Measurements from ENCODE around the gene RABGGTA.

The RABGGTA gene, protein sequence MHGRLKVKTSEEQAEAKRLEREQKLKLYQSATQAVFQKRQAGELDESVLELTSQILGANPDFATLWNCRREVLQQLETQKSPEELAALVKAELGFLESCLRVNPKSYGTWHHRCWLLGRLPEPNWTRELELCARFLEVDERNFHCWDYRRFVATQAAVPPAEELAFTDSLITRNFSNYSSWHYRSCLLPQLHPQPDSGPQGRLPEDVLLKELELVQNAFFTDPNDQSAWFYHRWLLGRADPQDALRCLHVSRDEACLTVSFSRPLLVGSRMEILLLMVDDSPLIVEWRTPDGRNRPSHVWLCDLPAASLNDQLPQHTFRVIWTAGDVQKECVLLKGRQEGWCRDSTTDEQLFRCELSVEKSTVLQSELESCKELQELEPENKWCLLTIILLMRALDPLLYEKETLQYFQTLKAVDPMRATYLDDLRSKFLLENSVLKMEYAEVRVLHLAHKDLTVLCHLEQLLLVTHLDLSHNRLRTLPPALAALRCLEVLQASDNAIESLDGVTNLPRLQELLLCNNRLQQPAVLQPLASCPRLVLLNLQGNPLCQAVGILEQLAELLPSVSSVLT

DNA sequence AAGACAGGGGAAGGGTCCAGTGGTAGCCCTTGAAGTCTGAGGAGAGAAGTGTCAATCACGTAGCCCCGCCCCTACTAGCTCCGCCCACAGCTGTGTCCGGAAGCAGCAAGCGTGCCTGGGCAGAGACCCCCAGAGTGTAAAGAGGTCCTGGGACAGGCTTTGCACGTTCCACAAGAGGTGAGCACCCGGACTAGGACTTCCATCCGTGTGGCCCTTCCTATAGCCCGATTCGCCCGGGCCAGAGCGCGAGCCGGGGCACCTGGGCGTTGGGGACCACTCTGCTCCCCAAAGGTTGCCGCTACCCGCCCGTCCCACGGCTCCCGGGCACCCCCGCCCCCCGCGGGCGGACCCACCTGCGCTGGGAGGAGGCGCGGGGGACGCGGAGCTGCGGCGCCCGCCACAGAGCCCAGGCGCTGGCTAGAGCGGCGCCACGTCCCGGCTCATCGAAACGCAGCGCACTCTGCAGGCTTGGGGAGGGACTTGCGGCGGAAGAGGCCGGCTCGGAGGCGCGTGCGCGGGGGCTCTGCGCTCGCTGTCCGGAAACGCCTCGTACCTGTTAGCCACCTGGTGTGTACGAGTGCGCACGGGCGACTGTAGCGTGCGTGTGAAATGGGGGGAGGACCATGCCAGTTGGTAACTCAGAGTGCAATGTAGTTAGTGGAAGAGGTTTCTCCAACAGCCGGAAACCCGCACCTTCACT lies at the start of gene RABGGTA:
Gene RABGGTA, minus strand, starts transcription at position 464 of the 700 bp plus-strand sequence. CDS start 482 bp downstream, outside the sequence.
- peak; percentile 94 for DNase-seq (ENCODE audit: low spot score)

DNA sequence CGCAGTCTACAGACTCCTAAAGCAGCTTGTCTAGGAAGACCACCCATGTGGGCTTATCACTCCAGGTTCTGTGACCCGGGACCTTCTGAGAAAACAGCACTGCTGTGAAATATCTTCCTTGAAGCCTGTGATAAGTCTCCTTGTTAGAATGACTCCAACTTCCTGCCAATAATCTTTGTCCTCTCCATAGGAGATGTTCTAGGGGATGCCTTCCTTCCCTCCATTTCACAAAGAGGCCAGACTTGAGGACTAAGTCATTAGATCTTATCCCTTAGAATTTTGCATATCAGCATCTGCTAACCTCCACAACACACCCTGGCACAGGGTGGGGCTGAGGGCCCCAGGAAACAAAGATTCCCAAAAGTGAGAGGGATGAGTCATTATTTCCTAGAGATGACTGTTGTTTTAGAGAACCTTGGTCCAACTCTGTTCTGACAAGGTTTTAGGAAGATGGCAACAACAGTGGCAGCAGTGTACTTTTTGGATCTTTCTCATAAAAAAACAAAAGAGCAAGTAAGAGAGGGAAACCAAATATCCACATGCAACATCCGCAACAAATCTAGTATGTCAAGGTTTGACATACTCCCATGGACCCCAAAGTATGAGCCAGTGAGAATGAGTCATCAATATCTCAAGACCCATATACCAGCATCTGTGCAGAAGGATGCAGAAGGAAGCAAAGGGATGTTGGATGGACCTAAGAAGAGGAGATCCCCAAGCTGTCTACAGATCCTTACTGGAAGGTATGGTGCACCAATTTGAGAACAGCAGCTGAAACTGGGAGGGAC lies 45.9 kb upstream of the RABGGTA start:
- DNase-seq (ENCODE audit: low spot score) = no peak

DNA sequence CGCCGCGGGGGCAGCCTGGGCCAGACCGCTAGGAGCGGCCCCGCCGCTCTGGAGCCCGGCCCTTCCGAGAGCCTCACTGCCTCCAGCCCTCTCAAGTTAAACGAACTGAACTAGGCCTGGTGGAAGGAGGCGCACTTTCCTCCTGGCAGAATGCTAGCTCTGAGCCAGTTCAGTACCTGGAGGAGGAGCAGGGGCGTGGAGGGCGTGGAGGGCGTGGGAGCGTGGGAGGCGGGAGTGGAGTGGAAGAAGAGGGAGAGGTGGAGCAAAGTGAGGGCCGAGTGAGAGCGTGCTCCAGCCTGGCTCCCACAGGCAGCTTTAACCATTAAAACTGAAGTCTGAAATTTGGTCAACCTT lies 45.2 kb upstream of the RABGGTA start:
- no peak for DNase-seq (ENCODE audit: low spot score)

DNA sequence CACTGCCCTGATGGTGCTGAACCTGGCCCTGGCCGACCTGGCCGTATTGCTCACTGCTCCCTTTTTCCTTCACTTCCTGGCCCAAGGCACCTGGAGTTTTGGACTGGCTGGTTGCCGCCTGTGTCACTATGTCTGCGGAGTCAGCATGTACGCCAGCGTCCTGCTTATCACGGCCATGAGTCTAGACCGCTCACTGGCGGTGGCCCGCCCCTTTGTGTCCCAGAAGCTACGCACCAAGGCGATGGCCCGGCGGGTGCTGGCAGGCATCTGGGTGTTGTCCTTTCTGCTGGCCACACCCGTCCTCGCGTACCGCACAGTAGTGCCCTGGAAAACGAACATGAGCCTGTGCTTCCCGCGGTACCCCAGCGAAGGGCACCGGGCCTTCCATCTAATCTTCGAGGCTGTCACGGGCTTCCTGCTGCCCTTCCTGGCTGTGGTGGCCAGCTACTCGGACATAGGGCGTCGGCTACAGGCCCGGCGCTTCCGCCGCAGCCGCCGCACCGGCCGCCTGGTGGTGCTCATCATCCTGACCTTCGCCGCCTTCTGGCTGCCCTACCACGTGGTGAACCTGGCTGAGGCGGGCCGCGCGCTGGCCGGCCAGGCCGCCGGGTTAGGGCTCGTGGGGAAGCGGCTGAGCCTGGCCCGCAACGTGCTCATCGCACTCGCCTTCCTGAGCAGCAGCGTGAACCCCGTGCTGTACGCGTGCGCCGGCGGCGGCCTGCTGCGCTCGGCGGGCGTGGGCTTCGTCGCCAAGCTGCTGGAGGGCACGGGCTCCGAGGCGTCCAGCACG lies 44.6 kb upstream of the RABGGTA start:
- peak; percentile 20 for DNase-seq (ENCODE audit: low spot score)

DNA sequence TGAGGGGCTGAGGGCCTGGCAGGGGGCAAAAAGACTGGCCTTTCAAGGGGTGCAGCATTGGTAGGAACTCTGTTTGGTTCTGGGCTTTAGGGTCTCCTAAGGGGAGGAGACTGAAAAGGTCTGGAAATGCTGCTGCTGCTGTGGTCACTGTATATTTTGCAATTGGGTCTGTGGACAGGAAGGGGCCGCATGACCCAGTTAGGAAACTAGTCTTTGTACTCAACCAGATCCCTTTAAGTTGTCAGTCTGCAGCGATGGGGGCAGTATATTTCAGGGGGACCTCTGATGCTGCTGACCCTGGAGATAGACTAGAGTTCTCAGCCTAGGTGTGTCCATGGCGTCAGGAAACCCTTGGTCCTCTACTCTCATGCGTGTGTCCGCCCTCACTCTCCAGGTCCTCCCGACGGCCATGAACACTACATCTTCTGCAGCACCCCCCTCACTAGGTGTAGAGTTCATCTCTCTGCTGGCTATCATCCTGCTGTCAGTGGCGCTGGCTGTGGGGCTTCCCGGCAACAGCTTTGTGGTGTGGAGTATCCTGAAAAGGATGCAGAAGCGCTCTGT lies 43.9 kb upstream of the RABGGTA start:
- no peak for DNase-seq (ENCODE audit: low spot score)

DNA sequence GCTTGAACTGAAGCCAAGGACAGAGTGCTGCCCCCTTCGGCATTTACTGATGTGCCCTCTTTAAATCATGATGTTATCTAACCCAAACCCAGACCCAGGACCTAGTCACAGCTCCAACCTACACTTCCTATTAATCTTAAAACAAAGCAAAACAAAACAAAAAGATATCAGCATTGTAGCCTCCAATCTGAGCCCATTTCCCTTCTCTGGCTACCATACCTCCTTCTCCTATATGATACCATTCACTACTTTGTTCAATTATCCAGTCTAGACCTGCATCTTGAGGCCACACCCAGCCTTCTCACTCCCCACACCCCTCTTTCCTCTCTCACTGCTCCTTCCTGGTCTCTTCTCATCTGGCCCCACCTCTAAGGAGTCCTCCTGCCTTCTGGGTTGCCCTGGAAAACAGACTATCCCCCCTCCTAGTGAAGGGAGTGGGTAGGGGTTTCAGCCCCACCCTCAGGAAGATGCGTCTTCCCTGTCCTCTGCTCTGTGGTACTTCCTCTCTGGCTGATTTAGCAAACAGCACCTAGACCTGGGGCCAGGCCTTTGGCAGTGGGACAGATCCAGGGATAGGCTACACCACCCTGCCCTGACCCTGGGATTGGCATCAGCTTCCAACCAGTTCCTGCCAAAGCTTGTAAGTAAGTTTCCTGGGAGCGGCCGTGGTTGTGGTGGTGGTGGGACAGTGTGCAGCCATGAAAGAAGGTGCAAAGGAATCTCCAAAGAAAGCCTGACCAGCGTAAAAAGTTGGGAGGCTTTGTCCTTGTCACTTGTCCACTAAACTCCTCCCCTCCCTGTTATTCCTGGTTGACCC lies 43.2 kb upstream of the RABGGTA start:
- DNase-seq (ENCODE audit: low spot score) = no peak

DNA sequence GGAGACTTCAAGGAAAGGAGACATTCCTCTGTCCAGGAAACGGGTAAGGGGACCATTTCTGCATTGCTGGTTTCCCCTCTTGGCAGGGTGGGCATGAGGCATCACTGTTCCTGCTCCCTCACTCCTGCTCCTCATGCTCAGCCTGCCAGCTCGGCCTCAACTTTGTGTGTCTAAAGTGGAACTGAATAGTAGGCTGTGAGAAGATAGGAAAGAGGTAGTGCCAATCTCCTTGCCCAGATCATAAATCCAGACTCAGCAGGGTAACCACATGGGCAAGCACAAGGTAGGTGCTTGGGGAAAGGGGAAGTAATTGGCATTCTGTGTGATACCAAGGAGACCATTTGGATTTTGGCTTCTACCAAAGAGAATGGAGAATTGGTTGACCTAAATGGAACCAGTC lies 42.5 kb upstream of the RABGGTA start:
- no peak for DNase-seq (ENCODE audit: low spot score)

DNA sequence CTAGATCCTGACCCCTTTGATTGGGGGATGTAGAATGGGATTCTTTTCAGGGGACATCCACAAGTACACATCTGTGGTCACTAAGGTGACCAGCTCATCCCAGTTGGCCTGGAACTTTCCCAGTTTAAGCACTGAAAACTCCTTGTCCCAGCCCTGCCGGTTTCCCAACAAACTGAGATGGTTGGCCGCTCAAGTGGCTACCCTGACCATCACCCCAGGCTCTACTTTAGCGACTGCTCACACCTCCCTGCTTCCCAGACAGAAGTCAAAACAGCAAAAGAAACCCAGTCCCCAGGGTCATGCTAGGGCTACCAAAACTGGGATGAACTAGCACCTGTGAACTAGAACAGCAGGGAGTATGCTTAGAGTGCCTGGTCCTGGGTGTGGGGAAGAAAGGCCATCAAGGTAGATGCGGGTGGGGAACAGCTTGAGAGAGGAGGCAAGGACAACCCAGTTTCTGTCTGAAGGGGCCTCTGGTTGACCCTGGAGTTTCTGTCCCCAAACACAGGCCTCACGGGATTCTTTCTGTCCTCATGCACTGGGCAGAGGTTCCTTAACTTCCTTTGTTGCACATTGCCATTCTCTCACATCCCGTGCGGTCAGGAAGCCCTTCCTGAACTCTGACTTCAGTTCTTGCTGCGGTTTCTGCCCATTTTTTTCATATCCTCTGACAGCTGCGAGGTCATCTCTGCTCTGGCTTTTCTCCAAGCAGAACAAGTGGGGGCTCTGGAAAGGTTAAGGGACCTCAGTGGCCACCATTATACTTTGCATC lies 41.5 kb upstream of the RABGGTA start:
- DNase-seq (ENCODE audit: low spot score) = no peak

DNA sequence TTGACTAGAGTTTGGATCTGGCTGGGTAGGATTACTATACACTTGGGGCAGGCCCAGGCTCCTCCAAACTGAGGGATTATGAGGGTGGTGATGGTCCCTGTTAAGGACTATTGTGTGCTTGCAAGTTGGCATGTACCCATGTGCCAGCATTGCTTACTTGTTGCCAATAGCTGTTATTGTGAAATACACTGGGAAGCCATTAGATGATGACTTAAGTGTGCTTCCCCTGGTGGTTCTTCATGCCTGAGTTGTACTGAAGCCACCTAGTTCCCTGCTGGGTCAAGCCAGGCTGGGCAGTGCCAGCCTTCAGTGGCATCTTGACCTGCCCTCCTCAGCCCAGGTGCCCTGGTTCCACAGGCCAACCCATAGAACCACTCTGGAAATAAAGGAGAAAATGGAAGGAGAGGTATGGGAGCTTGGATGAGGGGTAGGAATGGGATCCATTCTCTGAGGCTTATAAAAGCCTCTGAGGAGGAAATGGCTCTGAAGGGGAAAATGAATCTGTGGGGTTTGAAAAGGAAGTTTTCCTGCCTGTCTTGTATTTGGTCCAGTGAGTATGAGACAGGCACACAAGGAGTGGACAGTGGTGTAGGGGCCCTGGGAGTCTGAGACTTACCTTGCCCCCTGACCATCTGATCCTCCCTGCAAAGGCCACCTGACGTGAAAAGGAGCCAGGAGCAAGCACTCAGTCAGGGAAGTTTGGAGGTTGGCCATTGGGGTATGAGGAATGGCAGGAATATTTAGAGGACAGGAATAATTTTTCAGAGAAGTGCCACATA lies 40.6 kb upstream of the RABGGTA start:
- no peak for DNase-seq (ENCODE audit: low spot score)

DNA sequence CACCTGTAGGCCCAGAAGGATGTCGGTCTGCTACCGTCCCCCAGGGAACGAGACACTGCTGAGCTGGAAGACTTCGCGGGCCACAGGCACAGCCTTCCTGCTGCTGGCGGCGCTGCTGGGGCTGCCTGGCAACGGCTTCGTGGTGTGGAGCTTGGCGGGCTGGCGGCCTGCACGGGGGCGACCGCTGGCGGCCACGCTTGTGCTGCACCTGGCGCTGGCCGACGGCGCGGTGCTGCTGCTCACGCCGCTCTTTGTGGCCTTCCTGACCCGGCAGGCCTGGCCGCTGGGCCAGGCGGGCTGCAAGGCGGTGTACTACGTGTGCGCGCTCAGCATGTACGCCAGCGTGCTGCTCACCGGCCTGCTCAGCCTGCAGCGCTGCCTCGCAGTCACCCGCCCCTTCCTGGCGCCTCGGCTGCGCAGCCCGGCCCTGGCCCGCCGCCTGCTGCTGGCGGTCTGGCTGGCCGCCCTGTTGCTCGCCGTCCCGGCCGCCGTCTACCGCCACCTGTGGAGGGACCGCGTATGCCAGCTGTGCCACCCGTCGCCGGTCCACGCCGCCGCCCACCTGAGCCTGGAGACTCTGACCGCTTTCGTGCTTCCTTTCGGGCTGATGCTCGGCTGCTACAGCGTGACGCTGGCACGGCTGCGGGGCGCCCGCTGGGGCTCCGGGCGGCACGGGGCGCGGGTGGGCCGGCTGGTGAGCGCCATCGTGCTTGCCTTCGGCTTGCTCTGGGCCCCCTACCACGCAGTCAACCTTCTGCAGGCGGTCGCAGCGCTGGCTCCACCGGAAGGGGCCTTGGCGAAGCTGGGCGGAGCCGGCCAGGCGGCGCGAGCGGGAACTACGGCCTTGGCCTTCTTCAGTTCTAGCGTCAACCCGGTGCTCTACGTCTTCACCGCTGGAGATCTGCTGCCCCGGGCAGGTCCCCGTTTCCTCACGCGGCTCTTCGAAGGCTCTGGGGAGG lies 39.5 kb upstream of the RABGGTA start, which contains the start of gene LTB4R:
Gene LTB4R, plus strand, starts transcription at position 857 of the 959 bp plus-strand sequence. CDS start 4,150 bp downstream, outside the sequence.
- no peak for DNase-seq (ENCODE audit: low spot score)

DNA sequence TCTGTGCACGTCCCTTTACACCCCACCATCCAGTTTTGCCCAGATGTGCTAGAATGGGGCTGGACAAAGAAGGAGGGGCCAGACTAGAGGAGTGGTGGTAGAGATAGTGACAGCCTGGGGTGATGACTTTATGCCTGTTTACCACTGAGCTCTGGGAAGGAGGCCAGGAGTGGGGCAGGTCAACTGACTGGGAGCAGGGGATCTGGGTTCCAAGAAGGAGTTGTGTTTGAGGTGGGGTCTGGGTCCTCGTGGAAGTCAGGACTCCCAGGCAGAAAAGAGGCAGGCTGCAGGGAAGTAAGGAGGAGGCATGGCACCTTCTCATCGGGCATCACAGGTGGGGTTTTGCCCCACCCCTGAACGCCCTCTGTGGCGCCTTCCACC lies 38.9 kb upstream of the RABGGTA start:
- no peak for DNase-seq (ENCODE audit: low spot score)

DNA sequence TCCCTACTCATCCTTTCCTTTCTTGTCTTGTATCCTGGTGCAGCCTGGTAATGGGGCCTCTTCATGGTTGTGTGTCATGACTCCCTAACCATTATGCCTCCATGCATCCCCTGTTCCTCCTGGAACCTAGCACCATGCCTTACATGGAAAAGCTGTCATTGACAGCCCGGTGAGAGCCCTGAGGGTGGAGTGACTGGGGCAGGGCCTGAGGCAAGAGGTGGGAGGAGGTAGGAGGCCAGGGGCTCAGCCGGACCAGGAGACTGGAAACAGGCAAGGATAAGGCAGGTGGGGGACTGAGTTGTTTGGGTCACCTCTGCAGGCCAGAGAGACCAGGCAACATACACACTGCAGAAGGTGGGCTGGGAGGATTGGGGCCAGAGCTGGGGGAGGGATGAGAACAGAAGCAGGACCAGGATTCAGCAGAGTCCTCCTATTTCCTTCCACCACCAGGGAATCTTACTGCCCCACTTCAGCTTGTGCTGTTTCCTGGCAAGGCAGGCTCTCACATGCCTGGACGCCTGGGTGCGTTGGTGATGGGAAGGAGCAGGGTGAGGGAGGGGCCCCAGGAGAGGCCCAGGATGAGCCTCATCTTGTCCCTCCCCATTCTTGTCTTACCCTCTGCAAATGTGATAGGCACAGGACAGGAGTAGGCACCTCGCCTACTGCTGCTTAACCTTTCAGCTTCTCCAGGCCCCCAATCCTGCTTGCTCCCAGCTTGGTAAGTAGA lies 38.3 kb upstream of the RABGGTA start, which contains the start of gene LTB4R2:
Gene LTB4R2, plus strand, starts transcription at position 603 of the 727 bp plus-strand sequence. CDS start 525 bp downstream, outside the sequence.
- DNase-seq (ENCODE audit: low spot score) = no peak

DNA sequence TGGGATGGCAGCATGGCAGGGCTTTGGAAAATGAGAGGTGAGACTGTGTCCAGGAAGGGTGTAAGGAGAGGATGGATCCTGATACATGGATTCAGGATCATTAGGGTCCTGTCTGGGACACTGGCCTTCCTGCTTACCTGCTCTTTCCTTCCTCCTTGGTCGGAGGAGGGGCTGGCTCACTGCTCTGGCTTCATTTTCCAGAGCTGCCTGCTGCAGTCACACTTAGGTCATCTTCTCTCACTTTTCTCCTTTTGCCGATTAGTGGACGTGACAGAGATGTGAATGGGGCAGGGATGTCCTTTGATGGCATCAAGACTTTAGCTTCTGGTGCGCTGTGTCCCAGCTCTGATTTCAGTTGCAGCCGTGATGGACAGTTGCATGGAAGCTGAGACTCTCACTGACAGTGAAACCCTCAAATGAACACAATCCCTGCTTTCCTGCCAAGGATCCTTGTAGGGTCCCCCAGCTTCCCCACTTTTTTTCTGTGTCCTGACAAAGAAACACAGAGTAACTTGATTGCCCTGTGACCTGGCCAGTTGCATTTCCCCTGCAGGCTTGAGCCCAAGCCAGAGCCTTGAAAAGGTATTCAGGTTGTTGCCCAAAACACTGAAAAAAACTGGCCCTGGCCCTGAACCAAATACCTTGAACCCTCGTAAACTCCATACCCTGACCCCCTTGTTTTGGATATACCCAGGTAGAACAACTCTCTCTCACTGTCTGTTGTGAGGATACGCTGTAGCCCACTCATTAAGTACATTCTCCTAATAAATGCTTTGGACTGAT lies 37.1 kb upstream of the RABGGTA start:
- DNase-seq (ENCODE audit: low spot score) = no peak

DNA sequence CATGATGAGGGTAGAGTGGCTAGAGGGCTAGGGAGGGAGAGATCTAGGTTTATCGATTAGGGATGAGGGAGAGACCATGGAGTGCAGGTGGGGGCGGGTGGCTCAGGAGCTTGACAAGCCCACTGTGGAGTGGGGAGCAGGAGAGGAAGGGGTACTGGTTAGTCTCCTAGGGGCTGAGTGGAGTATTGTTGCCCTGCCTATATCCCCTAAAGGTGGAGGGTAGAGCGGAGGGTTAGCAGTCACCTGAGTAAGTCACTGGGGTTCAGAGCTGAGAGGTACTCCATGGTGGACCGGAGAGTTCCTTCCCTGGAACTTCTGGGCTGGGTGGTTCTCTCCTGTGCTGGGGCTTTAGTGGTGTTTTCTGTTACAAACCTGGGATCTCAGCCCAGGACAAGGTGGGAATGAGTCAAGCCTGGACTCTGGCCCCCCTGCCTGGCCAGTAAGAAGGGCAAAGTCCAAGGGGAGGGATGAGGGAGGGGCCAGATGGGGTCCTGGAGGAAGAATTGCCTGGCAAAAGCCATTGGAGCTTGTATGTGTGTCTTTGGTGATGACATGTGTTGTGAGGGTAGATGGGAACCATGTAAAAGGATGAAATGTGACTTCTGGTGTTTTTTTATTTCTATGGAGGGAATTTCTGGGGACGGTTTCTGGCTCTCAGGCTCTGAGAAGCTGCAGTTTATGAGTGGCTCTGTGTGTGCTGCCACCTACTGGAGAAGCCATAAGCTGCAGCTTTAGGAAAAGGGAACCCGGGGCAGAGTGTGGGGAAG lies 36.4 kb upstream of the RABGGTA start, which contains the start of gene CIDEB:
Gene CIDEB, minus strand, starts transcription at position 403 of the 767 bp plus-strand sequence. Its CDS starts 119 bp downstream, at position 284.
- peak; percentile 80 for DNase-seq (ENCODE audit: low spot score)

DNA sequence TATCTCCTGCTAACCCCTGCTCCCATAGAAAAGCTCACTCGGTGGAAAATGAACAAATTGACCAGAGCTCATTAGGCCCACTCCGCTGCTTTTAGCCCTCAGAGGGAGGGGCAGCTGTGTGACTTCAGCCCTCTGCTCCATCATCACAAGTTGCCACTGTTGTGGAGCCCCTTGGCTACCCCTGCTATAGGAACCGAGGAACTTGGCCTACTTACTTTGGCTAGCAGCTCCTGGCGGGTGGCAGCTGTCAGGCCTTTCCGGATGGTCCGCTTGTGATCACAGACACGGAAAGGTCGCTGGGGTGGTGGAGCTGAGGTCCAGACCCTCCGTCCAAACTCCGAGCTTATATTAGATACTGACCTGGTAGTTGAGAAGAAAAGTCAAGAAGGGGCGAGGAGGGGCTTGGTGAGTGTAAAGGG lies 35.8 kb upstream of the RABGGTA start:
- no peak for DNase-seq (ENCODE audit: low spot score)

Measured in LoVo (cell line).